GM23248 (cell line): Measurements from ENCODE around the gene ANKRD31. TPM values are rescaled to one million over a fixed set of nuclear protein-coding genes. Genes with fewer than 3 reads are reported as not detected.

Source experiments
- DNase-seq: peaks from one replicate; pipeline ENCODE4 v3.0.0-alpha.2; 2015
- H2AFZ ChIP-seq: fragments of 200-600 bp; sonication (generic); 2 replicates; pipeline ENCODE4 v1.6.1; 2016; ENCODE audit warnings: antibody characterized with exemption
- H3F3A ChIP-seq: fragments of 200-600 bp; sonication (generic); 2 replicates; pipeline ENCODE4 v1.6.1; 2016; ENCODE audit warnings: mild to moderate bottlenecking, antibody characterized with exemption, mixed run types; ENCODE audit not compliant: insufficient read depth
- H3K27ac ChIP-seq: fragments of 200-600 bp; sonication (generic); 2 replicates; pipeline ENCODE4 v1.5.1; 2016; ENCODE audit warnings: mild to moderate bottlenecking
- H3K27me3 ChIP-seq: fragments of 200-600 bp; sonication (generic); replicated peaks from 2 replicates; pipeline ENCODE4 v1.6.1; 2016; ENCODE audit warnings: mild to moderate bottlenecking; ENCODE audit not compliant: insufficient read depth
- H3K36me3 ChIP-seq: fragments of 200-600 bp; sonication (generic); 2 replicates; pipeline ENCODE4 v1.6.1; 2016; ENCODE audit warnings: low read depth, mild to moderate bottlenecking
- H3K4me1 ChIP-seq: fragments of 200-600 bp; sonication (generic); 2 replicates; pipeline ENCODE4 v1.6.1; 2016; ENCODE audit warnings: mild to moderate bottlenecking; ENCODE audit not compliant: insufficient read depth
- H3K4me2 ChIP-seq: fragments of 200-600 bp; sonication (generic); one replicate; pipeline ENCODE4 v1.6.1; 2016; ENCODE audit warnings: mild to moderate bottlenecking; ENCODE audit not compliant: unreplicated experiment
- H3K4me3 ChIP-seq: fragments of 200-600 bp; sonication (generic); 2 replicates; pipeline ENCODE4 v1.5.1; 2016; ENCODE audit warnings: mild to moderate bottlenecking
- H3K79me2 ChIP-seq: fragments of 200-600 bp; sonication (generic); 2 replicates; pipeline ENCODE4 v1.6.1; 2016; ENCODE audit warnings: mild to moderate bottlenecking; ENCODE audit not compliant: insufficient read depth
- H3K9ac ChIP-seq: fragments of 200-600 bp; sonication (generic); 2 replicates; pipeline ENCODE4 v1.6.1; 2016; ENCODE audit warnings: mild to moderate bottlenecking
- H3K9me2 ChIP-seq: fragments of 200-600 bp; sonication (generic); 2 replicates; pipeline ENCODE4 v1.6.1; 2016; ENCODE audit warnings: mixed run types, mild to moderate bottlenecking, moderate library complexity; ENCODE audit not compliant: insufficient read depth
- H3K9me3 ChIP-seq: fragments of 200-600 bp; sonication (generic); one replicate; pipeline ENCODE4 v1.6.1; 2017; ENCODE audit warnings: low read depth
- H4K20me1 ChIP-seq: fragments of 200-600 bp; sonication (generic); 2 replicates; pipeline ENCODE4 v1.6.0; 2016; ENCODE audit not compliant: insufficient read depth
- EZH2 ChIP-seq: fragments of 200-600 bp; sonication (generic); IDR thresholded peaks from 2 replicates; pipeline ENCODE4 v1.6.1; 2018; ENCODE audit warnings: antibody characterized with exemption, mild to moderate bottlenecking; ENCODE audit not compliant: insufficient read depth, poor library complexity, severe bottlenecking
- EZH2phosphoT487 ChIP-seq: fragments of 200-600 bp; sonication (generic); IDR thresholded peaks from 2 replicates; pipeline ENCODE4 v1.6.1; 2018; ENCODE audit warnings: antibody characterized with exemption, moderate library complexity, mild to moderate bottlenecking, low read depth; ENCODE audit not compliant: insufficient read depth
- WGBS, 2 experiments: methylation state at CpG; one replicate each; pipeline ENCODE4 v1.1.6; 2015 to 2017; ENCODE audit warnings: low lambda C conversion rate in 2 of 2, low coverage in 1 of 2; ENCODE audit errors: missing lambda C conversion rate in 2 of 2; 5-methylcytosine and 5-hydroxymethylcytosine counted together
- in situ Hi-C: fragments of 300-500 bp; cut with MboI; formaldehyde crosslinking; loops from 2 replicates; pipeline ENCODE4 v1.15.0; 2020
- polyA plus RNA-seq: library from polyadenylated mRNA; unstranded; fragments of >200 nt; fragmentation: Nextera tagmentation; extraction: Ambion mirVana; gene quantifications from 2 replicates; pipeline ENCODE4 v1.2.1, GENCODE V29; 2016
- total RNA-seq: library from RNA; depleted of rRNA; stranded (reverse); fragments of >200 nt; shearing (Covaris generic); gene quantifications from 2 replicates; pipeline ENCODE4 v1.2.3, GENCODE V29; 2014

ANKRD31 gene
- total and polyA plus RNA-seq, 2 experiments from 2014 or later: not detected

GRCh38 chr5:75051217-75051751, 185.4 kb downstream of the ANKRD31 start:
- H3K4me2 ChIP-seq: peak overlapping the region; percentile 94
- H3K36me3 ChIP-seq: no peaks in the 10 kb centered on the region
- peak; percentile 17 for DNase-seq
- peaks cover 30% of the 10 kb centered on the region for H3K79me2 ChIP-seq
- no peaks in the 10 kb centered on the region for H3K9me3 ChIP-seq
- no peaks in the 10 kb centered on the region for H4K20me1 ChIP-seq
- no peak overlapping the region for H3K27ac ChIP-seq
- no peaks in the 10 kb centered on the region for H3K9me2 ChIP-seq
- no peak for TF ChIP-seq EZH2phosphoT487
- no peak for TF ChIP-seq EZH2
- in situ Hi-C loops: no loop called here
- H3K9ac ChIP-seq: no peak overlapping the region
- H3K4me3 ChIP-seq: peak overlapping the region; percentile 82
- WGBS, 2 experiments: 85 to 90% methylated on average over 7 of the region's 7 CpGs
- H2AFZ ChIP-seq: no peak overlapping the region
- H3K4me1 ChIP-seq: peaks cover 16% of the 10 kb centered on the region
- H3F3A ChIP-seq: peaks cover 13% of the 10 kb centered on the region; the same call in 1 of the 2 replicates
- no peaks in the 10 kb centered on the region for H3K27me3 ChIP-seq

- peaks cover 30% of the 10 kb centered on the region for H3K79me2 ChIP-seq
- H3K9me3 ChIP-seq: no peaks in the 10 kb centered on the region
- no peak overlapping the region for H3K27ac ChIP-seq
- H3K27me3 ChIP-seq: no peaks in the 10 kb centered on the region
- H2AFZ ChIP-seq: no peak overlapping the region
- no peak overlapping the region for H3K9ac ChIP-seq
- H3K4me1 ChIP-seq: peaks cover 16% of the 10 kb centered on the region
- H4K20me1 ChIP-seq: no peaks in the 10 kb centered on the region
- no peaks in the 10 kb centered on the region for H3K9me2 ChIP-seq
- WGBS, 2 experiments: 93 to 94% methylated on average over 11 of the region's 11 CpGs
- peaks cover 13% of the 10 kb centered on the region; the same call in 1 of the 2 replicates for H3F3A ChIP-seq
- H3K36me3 ChIP-seq: no peaks in the 10 kb centered on the region; the same call in 1 of the 2 replicates
- H3K4me3 ChIP-seq: no peak overlapping the region
- no peak for TF ChIP-seq EZH2phosphoT487
- TF ChIP-seq EZH2: no peak
- peak; percentile 51 for DNase-seq
- in situ Hi-C loops: no loop called here
- no peak overlapping the region for H3K4me2 ChIP-seq
Measured at GRCh38 chr5:75050415-75050814, 186.3 kb downstream of the ANKRD31 start.

GRCh38 chr5:75049456-75050351, 187.0 kb downstream of the ANKRD31 start:
- no peaks in the 10 kb centered on the region for H3K27me3 ChIP-seq
- peaks cover 13% of the 10 kb centered on the region for H3K4me1 ChIP-seq
- H3K9me2 ChIP-seq: no peaks in the 10 kb centered on the region
- no peak overlapping the region for H3K4me3 ChIP-seq
- TF ChIP-seq EZH2 (no peak), EZH2phosphoT487 (no peak)
- H3F3A ChIP-seq: peaks cover 9% of the 10 kb centered on the region; the same call in 1 of the 2 replicates
- H3K4me2 ChIP-seq: no peak overlapping the region
- no peak overlapping the region for H3K27ac ChIP-seq
- 57 to 62% methylated on average over 11 of the region's 11 CpGs for WGBS, 2 experiments
- peak; percentile 71 for DNase-seq
- H3K36me3 ChIP-seq: no peaks in the 10 kb centered on the region; the same call in 1 of the 2 replicates
- in situ Hi-C loops: no loop called here
- no peaks in the 10 kb centered on the region for H4K20me1 ChIP-seq
- no peak overlapping the region for H3K9ac ChIP-seq
- H2AFZ ChIP-seq: no peak overlapping the region
- H3K79me2 ChIP-seq: peaks cover 30% of the 10 kb centered on the region
- no peaks in the 10 kb centered on the region for H3K9me3 ChIP-seq

GRCh38 chr5:75048457-75048953, 188.2 kb downstream of the ANKRD31 start:
- H3F3A ChIP-seq: no peaks in the 10 kb centered on the region
- H3K9me3 ChIP-seq: no peaks in the 10 kb centered on the region
- TF ChIP-seq EZH2phosphoT487 (no peak), EZH2 (no peak)
- 53 to 54% methylated on average over 7 of the region's 7 CpGs for WGBS, 2 experiments
- H3K4me2 ChIP-seq: peak overlapping the region; percentile 46
- no peaks in the 10 kb centered on the region for H3K27me3 ChIP-seq
- no peaks in the 10 kb centered on the region for H3K9me2 ChIP-seq
- no peaks in the 10 kb centered on the region for H4K20me1 ChIP-seq
- H3K36me3 ChIP-seq: no peaks in the 10 kb centered on the region; the same call in 1 of the 2 replicates
- peaks cover 8% of the 10 kb centered on the region; the same call in 1 of the 2 replicates for H3K4me1 ChIP-seq
- DNase-seq: peak; percentile 54
- H3K9ac ChIP-seq: no peak overlapping the region
- peaks cover 30% of the 10 kb centered on the region for H3K79me2 ChIP-seq
- H3K27ac ChIP-seq: no peak overlapping the region
- in situ Hi-C loops: no loop called here
- no peak overlapping the region for H3K4me3 ChIP-seq
- H2AFZ ChIP-seq: peak overlapping the region; percentile 35; the same call in 1 of the 2 replicates
